Esophagus squamous epithelium (tissue), 5 donors: ENCODE measurements around the gene ACTRT2. TPM values are rescaled to one million over a fixed set of nuclear protein-coding genes. Genes with fewer than 3 reads are reported as not detected.

Experiments
- DNase-seq: peaks from one replicate; lab custom pipeline; 2025; lab: John Stamatoyannopoulos, UW
- H3K27ac ChIP-seq, 4 donors: fragments of 200-600 bp; sonication (generic); one replicate each; pipeline ENCODE4 v1.5.1; 2016 to 2019; ENCODE audit warnings: mild to moderate bottlenecking in 1 of 4
- H3K27me3 ChIP-seq, 4 donors: fragments of 200-600 bp; sonication (generic); 1 replicate in 3 of 4; 2 replicates in 1 of 4; pipeline versions ENCODE4 v1.5.1 to v1.6.0; 2017 to 2021; ENCODE audit warnings: antibody characterized with exemption in 1 of 4
- H3K36me3 ChIP-seq, 3 donors: fragments of 200-600 bp; sonication (generic); one replicate each; pipeline ENCODE4 v1.5.1; 2016 to 2019
- H3K4me1 ChIP-seq, 3 donors: fragments of 200-600 bp; sonication (generic); one replicate each; pipeline ENCODE4 v1.5.1; 2017 to 2019
- H3K4me3 ChIP-seq, 4 donors: fragments of 200-600 bp; sonication (generic); 1 replicate in 3 of 4; 2 replicates in 1 of 4; pipeline ENCODE4 v1.5.1; 2016 to 2019; ENCODE audit warnings: mild to moderate bottlenecking in 2 of 4, moderate library complexity in 1 of 4
- H3K9me3 ChIP-seq, 3 donors: fragments of 200-600 bp; sonication (generic); one replicate each; pipeline ENCODE4 v1.5.1; 2016 to 2019
- CTCF ChIP-seq, 6 experiments: fragments of 450-650 bp in 4 of 6; fragments of 200-600 bp in 2 of 6; sonication (generic) in 2 of 6; IDR thresholded peaks; one replicate each; pipeline ENCODE4 v1.5.1; 2016 to 2019; ENCODE audit warnings: antibody characterized with exemption in 6 of 6, mild to moderate bottlenecking in 4 of 6, moderate library complexity in 4 of 6
- POLR2A ChIP-seq, 4 donors: fragments of 450-650 bp; IDR thresholded peaks; one replicate each; pipeline ENCODE4 v1.6.1; 2017; ENCODE audit warnings: antibody characterized with exemption in 4 of 4, mild to moderate bottlenecking in 4 of 4, moderate library complexity in 3 of 4
- WGBS, 2 donors: methylation state at CpG; one replicate each; pipeline ENCODE4 v1.1.5; 2018; 5-methylcytosine and 5-hydroxymethylcytosine counted together
- intact Hi-C: fragments of 100-400 bp; cut with DNase I; formaldehyde crosslinking; loops from one replicate; pipeline ENCODE4 v1.15.0; 2022
- total RNA-seq, 4 donors: library from RNA; depleted of rRNA; stranded (reverse); fragments of >200 nt; gene quantifications; one replicate each; pipeline ENCODE4 v1.1.0, GENCODE V29; 2016
- donor health status: DM: yes; HTN: yes; CAD: no.

ACTRT2 gene
- total RNA-seq, 4 donors from 2014 or later = not detected

GRCh38 chr1:2977886-2978611 lies 43.2 kb upstream of the ACTRT2 start:
- H3K27ac ChIP-seq = no peak overlapping the region
- peaks cover 0 to 74% (median 0%) of the 10 kb centered on the region in 4 donors for H3K27me3 ChIP-seq
- no peak for DNase-seq
- H3K9me3 ChIP-seq = no peaks in the 10 kb centered on the region
- H3K4me3 ChIP-seq = no peak overlapping the region
- intact Hi-C loops = no loop called here
- no peak for TF ChIP-seq CTCF (IDR thresholded peaks at IDR 0.05)
- no peak for TF ChIP-seq POLR2A (IDR thresholded peaks at IDR 0.05)
- WGBS, 2 donors = 29 to 63% methylated on average over 1 to 3 of the region's 7 CpGs
- no peaks in the 10 kb centered on the region for H3K4me1 ChIP-seq
- H3K36me3 ChIP-seq = no peaks in the 10 kb centered on the region

- TF ChIP-seq CTCF (IDR thresholded peaks at IDR 0.05) = no peak
- no peak for TF ChIP-seq POLR2A (IDR thresholded peaks at IDR 0.05)
- Histone ChIP-seq H3K27me3 (peaks cover 0 to 69% (median 0%) of the 10 kb centered on the region in 4 donors), H3K4me1 (no peaks in the 10 kb centered on the region), H3K27ac (no peak overlapping the region), H3K9me3 (no peaks in the 10 kb centered on the region), H3K4me3 (no peak overlapping the region), H3K36me3 (no peaks in the 10 kb centered on the region)
- no peak for DNase-seq
- intact Hi-C loops = no loop called here
- WGBS, 2 donors = no CpG with 5 or more reads among the region's 11 CpGs
Measured at GRCh38 chr1:2978691-2979190, 42.5 kb upstream of the ACTRT2 start.

- no peak for TF ChIP-seq POLR2A (IDR thresholded peaks at IDR 0.05)
- TF ChIP-seq CTCF (IDR thresholded peaks at IDR 0.05) = no peak
- Histone ChIP-seq H3K4me1 (no peaks in the 10 kb centered on the region), H3K4me3 (no peak overlapping the region), H3K9me3 (no peaks in the 10 kb centered on the region), H3K27me3 (peaks cover 0 to 69% (median 0%) of the 10 kb centered on the region in 4 donors), H3K36me3 (no peaks in the 10 kb centered on the region), H3K27ac (no peak overlapping the region)
- intact Hi-C loops = no loop called here
- no peak for DNase-seq
- WGBS, 2 donors = 69% methylated on average over 29 of the region's 38 CpGs; no CpG with 5 or more reads in 1 of the 2 donors
Measured at GRCh38 chr1:2979191-2980072, 41.8 kb upstream of the ACTRT2 start.

GRCh38 chr1:2980073-2980791 lies 41.0 kb upstream of the ACTRT2 start:
- Histone ChIP-seq H3K4me3 (no peak overlapping the region), H3K9me3 (no peaks in the 10 kb centered on the region), H3K27me3 (peaks cover 0 to 71% (median 0%) of the 10 kb centered on the region in 4 donors), H3K4me1 (no peaks in the 10 kb centered on the region), H3K27ac (no peak overlapping the region), H3K36me3 (no peaks in the 10 kb centered on the region)
- intact Hi-C loops = no loop called here
- 59 to 67% methylated on average over 10 to 20 of the region's 25 CpGs for WGBS, 2 donors
- DNase-seq = no peak
- TF ChIP-seq CTCF (IDR thresholded peaks at IDR 0.05) (no peak), POLR2A (IDR thresholded peaks at IDR 0.05) (no peak)
